Activated T-cell treated with anti-CD3 and anti-CD28 coated beads, Interleukin-2, amount 50 U/mL, for 1 hour (primary cell): ENCODE results near the gene PCDHGA11.
"Not testable (repeated sequence)": the region's sequence is repeated elsewhere in the genome, so short reads cannot be mapped to it uniquely, and the experiment has no call there.

Source experiments
- DNase-seq: peaks from one replicate; pipeline ENCODE4 v3.0.0-alpha.2; 2020

The PCDHGA11 gene

DNA sequence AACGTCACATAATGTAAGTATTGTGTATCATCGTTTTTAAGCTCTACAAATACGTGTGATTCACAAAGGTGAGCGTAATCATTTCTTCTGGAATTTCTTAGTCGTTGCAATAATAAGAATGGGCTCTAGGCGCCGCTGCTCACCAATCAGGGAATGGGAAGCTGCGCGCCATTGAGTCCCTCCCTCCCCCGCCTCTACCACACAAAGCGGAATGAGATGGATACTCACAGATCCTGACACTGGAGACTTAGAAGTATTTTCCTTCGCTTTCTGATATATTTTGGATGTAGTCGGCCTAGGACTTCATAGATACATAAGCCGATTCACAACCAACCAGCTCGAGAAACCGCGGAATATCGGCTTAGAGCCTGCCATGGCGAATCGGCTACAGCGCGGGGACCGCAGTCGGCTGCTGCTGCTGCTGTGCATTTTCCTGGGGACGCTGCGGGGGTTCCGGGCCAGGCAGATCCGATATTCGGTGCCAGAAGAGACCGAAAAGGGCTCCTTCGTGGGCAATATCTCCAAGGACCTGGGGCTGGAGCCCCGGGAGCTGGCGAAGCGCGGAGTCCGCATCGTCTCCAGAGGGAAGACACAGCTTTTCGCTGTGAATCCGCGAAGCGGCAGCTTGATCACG lies at the start of gene PCDHGA11:
PCDHGA11 (plus strand) TSS at position 197 of the 634 bp plus-strand sequence; CDS start at position 374, 177 bp downstream.
- no peak for DNase-seq

DNA sequence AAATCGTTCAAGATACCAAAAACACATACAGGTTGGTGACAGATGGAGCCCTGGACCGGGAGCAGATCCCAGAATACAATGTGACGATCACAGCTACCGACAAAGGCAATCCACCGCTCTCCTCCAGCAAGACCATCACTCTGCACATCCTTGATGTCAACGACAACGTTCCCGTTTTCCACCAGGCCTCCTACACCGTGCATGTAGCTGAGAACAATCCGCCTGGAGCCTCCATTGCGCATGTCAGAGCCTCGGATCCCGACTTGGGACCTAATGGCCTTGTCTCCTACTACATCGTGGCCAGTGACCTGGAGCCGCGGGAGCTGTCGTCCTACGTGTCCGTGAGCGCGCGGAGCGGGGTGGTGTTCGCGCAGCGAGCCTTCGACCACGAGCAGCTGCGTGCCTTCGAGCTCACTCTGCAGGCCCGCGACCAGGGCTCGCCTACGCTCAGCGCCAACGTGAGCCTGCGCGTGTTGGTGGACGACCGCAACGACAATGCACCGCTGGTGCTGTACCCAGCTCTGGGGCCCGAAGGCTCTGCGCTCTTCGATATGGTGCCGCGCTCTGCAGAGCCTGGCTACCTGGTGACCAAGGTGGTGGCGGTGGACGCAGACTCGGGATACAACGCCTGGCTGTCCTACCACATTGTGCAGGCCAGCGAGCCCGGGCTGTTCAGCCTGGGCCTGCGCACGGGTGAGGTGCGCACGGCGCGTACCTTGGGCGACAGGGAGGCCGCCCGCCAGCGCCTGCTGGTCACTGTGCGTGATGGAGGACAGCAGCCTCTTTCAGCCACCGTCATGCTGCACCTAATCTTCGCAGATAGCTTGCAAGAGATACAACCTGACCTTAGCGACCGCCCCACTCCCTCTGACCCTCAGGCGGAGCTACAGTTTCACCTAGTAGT lies 49.0 kb upstream of the PCDHGA11 start:
- no peak for DNase-seq

DNA sequence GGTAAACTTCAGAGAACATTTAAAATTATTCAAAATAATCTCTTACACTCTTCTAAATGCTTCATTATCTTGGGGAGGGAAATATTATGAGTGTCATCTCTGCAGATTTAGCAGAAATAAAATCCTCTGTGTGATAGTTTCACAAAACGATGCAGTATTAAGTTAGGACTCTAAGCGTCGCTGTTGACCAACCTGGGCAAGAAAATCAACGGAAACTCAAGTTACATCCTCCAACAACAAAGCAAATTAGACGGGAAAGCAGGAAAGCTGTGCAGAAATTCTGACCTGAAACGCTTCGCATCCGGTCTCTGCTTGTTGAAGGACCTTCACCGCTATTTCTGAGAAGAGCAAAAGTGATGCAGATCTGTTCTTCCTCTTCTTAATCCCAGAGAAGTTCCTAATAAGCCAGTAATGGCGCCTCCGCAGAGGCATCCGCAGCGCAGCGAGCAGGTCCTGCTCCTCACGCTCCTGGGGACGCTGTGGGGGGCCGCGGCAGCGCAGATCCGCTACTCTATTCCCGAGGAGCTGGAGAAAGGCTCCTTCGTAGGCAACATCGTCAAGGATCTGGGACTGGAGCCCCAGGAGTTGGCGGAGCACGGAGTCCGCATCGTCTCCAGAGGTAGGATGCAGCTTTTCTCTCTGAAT lies 47.1 kb upstream of the PCDHGA11 start, which contains the start of gene PCDHGA6:
PCDHGA6 (plus strand) TSS at position 219 of the 645 bp plus-strand sequence; CDS start at position 412, 193 bp downstream.
- no peak for DNase-seq

- no peak for DNase-seq
These were observed 46.2 kb upstream of the PCDHGA11 start for GRCh38 chr5:141374627-141375026.

DNA sequence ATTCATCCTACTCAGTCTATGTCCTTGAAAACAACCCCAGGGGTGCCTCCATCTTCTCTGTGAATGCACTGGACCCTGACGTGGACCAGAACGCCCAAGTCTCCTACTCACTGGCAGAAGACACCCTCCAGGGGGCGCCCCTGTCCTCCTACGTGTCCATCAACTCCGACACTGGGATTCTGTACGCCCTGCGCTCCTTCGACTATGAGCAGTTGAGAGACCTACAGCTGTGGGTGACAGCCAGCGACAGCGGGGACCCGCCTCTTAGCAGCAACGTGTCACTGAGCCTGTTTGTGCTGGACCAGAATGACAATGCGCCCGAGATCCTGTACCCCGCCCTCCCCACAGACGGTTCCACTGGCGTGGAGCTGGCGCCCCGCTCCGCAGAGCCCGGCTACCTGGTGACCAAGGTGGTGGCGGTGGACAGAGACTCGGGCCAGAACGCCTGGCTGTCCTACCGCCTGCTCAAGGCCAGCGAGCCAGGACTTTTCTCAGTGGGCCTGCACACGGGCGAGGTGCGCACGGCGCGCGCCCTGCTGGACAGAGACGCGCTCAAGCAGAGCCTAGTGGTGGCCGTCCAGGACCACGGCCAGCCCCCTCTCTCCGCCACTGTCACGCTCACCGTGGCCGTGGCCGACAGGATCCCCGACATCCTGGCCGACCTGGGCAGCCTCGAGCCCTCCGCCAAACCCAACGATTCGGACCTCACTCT lies 45.3 kb upstream of the PCDHGA11 start:
- not testable (repeated sequence) for DNase-seq

GRCh38 chr5:141382469-141383294 lies 38.2 kb upstream of the PCDHGA11 start, which contains the start of gene PCDHGA7:
PCDHGA7 (plus strand) TSS chr5:141382742; CDS start chr5:141382900, 158 bp downstream.
- no peak for DNase-seq

DNA sequence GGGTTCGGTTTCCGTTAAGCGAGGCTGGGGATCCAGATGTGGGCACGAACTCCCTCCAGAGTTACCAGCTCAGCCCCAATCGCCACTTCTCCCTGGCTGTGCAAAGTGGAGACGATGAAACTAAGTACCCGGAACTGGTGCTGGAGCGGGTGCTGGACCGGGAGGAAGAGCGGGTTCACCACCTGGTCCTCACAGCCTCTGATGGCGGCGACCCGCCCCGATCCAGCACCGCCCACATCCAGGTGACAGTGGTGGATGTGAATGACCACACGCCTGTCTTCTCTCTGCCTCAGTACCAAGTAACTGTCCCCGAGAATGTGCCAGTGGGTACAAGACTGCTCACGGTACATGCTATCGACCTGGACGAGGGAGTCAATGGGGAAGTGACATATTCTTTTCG lies 37.5 kb upstream of the PCDHGA11 start:
- DNase-seq: no peak

DNA sequence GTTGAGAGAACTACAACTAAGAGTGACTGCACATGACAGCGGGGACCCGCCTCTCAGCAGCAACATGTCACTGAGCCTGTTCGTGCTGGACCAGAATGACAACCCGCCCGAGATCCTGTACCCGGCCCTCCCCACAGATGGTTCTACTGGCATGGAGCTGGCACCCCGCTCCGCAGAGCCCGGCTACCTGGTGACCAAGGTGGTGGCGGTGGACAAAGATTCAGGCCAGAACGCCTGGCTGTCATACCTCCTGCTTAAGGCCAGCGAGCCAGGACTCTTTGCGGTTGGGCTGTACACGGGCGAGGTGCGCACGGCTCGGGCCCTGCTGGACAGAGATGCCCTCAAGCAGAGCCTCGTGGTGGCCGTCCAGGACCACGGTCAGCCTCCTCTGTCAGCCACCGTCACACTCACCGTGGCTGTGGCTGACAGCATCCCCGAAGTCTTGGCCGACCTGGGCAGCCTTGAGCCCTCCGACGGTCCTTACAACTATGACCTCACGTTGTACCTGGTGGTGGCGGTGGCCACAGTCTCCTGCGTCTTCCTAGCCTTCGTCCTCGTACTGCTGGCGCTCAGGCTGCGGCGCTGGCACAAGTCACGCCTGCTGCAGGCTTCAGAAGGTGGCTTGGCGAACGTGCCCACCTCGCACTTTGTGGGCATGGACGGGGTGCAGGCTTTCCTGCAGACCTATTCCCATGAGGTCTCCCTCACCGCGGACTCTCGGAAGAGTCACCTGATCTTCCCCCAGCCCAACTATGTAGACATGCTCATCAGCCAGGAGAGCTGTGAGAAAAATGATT lies 36.2 kb upstream of the PCDHGA11 start:
- DNase-seq: no peak

GRCh38 chr5:141387557-141388311 lies 33.1 kb upstream of the PCDHGA11 start, which contains the start of gene PCDHGB4:
PCDHGB4 (plus strand) TSS chr5:141387698; CDS start chr5:141387885, 187 bp downstream.
- DNase-seq: not testable (repeated sequence)

- no peak for DNase-seq
These were observed 32.2 kb upstream of the PCDHGA11 start for GRCh38 chr5:141388661-141389060.

DNA sequence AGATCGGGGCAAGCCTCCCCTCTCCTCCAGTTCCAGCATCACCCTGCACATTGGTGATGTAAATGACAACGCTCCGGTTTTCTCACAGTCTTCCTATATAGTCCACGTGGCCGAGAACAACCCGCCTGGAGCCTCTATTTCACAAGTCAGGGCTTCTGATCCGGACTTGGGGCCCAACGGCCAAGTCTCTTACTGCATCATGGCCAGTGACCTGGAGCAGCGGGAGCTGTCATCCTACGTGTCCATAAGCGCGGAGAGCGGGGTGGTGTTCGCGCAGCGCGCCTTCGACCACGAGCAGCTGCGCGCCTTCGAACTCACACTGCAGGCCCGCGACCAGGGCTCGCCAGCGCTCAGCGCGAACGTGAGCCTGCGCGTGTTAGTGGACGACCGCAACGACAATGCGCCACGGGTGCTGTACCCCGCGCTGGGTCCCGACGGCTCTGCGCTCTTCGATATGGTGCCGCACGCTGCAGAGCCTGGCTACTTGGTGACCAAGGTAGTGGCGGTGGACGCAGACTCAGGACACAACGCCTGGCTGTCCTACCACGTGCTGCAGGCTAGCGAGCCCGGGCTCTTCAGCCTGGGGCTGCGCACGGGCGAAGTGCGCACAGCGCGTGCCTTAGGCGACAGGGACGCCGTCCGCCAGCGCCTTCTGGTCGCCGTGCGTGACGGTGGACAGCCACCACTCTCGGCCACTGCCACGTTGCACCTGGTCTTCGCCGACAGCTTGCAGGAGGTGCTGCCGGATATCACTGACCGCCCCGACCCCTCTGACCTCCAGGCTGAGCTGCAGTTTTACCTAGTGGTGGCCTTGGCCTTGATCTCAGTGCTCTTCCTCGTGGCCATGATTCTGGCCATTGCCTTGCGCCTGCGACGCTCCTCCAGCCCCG lies 31.5 kb upstream of the PCDHGA11 start:
- DNase-seq: no peak

DNA sequence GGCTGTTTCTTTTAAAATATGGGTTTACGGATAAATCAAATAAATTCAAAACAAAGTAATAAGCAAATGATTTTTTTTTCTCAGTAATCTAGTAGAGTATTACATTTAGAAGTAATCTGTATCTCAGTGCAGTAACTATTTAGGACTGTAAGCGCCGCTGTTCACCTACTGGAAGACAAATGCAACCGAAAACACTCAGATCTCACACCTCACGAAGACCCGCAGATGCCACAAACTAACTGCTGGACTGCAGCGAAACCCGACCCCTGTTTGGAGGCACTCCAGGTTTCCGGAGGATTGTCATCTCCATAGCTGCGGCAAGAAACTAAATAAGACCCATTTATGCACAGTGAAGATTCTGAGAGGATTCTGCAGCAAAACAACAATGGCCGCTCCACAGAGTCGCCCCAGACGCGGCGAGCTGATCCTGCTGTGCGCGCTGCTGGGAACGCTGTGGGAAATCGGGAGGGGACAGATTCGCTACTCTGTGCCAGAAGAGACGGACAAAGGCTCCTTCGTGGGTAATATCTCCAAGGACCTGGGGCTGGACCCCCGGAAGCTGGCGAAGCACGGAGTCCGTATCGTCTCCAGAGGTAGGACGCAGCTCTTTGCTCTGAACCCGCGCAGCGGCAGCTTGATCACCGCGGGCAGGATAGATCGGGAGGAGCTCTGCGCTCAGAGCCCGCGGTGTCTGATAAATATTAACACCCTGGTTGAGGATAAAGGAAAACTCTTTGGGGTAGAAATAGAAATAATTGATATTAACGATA lies 28.2 kb upstream of the PCDHGA11 start, which contains the start of gene PCDHGA8:
PCDHGA8 (plus strand) TSS at position 205 of the 770 bp plus-strand sequence; CDS start at position 386, 181 bp downstream.
- no peak for DNase-seq

DNA sequence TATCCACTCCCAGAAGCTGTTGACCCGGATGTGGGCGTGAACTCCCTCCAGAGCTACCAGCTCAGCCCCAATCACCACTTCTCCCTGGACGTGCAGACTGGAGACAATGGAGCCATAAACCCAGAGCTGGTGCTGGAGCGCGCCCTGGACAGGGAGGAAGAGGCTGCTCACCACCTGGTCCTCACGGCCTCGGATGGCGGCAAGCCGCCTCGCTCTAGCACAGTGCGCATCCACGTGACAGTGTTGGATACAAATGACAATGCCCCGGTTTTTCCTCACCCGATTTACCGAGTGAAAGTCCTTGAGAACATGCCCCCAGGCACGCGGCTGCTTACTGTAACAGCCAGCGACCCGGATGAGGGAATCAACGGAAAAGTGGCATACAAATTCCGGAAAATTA lies 27.6 kb upstream of the PCDHGA11 start:
- no peak for DNase-seq

DNA sequence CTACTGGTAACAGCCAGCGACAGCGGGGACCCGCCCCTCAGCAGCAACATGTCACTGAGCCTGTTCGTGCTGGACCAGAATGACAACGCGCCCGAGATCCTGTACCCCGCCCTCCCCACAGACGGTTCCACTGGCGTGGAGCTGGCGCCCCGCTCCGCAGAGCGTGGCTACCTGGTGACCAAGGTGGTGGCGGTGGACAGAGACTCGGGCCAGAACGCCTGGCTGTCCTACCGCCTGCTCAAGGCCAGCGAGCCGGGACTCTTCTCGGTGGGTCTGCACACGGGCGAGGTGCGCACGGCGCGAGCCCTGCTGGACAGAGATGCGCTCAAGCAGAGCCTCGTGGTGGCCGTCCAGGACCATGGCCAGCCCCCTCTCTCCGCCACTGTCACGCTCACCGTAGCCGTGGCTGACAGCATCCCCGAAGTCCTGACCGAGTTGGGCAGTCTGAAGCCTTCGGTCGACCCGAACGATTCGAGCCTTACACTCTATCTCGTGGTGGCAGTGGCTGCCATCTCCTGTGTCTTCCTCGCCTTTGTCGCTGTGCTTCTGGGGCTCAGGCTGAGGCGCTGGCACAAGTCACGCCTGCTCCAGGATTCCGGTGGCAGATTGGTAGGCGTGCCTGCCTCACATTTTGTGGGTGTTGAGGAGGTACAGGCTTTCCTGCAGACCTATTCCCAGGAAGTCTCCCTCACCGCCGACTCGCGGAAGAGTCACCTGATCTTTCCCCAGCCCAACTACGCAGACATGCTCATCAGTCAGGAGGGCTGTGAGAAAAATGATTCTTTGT lies 26.3 kb upstream of the PCDHGA11 start:
- not testable (repeated sequence) for DNase-seq

DNA sequence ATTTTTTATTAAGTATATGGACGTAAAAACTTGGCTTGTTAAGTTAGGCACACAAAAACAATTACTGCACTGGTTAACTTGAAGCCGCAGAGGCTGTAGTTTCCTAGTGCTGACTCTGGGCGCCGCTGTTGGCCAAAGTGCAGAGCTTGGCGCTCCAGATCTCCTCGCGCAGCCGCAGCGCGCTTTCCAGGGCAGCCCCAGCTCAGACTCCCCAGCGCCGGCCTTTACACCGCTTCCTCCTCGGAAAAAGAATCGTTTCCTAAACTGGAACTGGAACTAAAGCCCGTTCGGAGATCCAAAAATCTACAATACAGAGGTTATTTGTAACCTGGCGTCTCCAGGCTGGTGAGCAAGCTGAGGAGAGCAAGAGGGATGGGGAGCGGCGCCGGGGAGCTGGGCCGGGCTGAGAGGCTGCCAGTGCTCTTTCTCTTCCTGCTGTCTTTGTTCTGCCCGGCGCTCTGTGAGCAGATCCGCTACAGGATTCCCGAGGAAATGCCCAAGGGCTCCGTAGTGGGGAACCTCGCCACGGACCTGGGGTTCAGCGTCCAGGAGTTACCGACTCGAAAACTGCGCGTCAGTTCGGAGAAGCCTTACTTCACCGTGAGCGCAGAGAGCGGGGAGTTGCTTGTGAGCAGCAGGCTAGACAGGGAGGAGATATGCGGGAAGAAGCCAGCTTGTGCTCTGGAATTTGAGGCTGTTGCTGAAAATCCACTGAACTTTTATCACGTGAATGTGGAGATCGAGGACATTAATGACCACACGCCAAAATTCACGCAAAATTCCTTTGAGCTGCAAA lies 22.9 kb upstream of the PCDHGA11 start, which contains the start of gene PCDHGB5:
PCDHGB5 (plus strand) TSS at position 192 of the 796 bp plus-strand sequence; CDS start at position 373, 181 bp downstream.
- DNase-seq: peak; percentile 42

GRCh38 chr5:141398608-141399007 lies 22.2 kb upstream of the PCDHGA11 start:
- no peak for DNase-seq
